ENCODE results near the gene RASL12.
"Not testable (repeated sequence)": the region's sequence is repeated elsewhere in the genome, so short reads cannot be mapped to it uniquely, and the experiment has no call there.

RASL12 gene

DNA sequence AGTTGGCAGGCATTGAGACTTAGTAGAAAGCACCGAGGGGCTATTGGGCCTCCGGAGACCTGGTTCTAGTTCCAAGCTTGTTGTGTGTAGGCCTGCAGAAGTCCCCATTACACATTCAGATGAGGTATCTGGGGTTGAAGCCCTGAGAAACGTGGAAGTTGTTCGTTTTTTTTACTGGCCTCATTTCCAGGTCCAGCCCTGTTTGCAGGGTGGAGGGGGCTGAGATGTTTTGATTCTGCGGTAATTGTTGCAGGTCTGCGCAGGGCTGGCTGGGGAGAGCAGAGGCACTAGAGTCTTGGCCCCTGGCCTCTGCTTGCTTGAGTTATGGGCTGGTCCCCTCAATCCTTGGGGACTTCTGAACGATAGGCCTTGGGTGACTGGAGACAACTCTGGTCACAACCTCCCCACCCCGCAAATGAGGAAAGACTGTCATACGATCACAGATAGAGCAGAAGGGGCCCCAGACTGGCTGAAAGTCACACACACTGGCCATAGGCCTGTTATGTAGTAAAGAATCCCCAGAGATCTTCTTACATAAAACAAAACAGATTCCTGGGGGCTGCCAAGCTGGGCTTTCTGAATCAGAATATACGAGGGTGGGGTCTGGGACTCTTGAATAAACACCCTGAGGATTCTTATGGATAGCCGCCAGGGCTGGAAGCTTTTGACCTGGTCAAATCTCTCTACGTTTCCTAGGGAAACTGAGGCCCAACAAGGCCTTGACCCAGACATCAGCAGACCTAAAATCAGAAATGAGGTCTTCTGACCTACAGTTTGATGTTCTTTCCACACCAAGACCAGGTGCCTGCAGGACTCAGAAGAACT lies 24.4 kb upstream of the RASL12 start:
- DNase-seq, result no peak

DNA sequence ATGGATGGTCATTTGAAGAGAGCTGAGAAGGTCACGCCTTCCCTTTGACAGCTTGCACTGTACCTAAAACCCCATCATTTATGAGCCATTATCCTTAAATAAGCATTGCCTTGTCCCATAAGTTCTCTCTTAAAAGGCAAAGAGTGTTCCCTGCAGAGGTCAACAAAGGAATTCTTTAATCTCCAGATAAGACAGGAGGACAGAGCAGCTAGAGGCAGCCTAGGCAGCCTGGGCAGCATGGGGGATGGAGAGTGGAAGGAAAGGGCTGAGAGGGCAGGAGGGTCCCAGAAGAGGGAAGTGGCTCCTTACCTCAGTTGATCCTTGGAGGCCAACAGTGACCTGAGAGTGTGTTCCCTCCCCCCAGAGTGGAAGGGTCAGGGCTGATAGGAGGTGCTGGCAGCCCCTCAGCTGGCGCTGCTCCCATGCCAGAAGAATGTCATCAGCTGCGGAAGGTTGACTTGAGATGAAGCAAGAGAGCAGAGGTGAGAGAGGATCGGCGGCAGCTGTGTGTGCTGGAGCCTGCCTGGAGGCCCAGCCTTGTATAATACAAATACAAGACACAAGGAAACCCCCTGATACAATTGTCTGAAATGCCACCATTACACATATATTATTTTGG lies 21.5 kb upstream of the RASL12 start:
- DNase-seq, result no peak

DNA sequence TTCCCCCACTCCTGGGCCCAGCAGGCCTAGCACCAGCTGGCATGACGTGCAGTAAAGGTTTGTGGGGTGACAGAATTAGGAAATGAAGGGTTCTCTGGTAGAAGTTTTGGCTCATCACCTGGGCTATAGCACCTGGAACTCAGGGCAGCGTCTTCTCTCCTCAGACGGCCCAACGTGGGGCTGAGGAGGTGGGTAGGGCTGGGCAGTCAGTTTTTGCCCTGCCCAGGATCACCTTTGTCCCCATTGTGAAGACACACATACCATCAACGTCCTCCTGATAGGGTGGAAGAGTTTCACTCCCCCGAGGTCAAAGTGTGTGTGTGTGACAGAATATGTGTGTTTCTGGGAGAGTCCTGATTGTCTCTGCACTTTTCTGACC lies 20.8 kb upstream of the RASL12 start:
- no peak for DNase-seq

DNA sequence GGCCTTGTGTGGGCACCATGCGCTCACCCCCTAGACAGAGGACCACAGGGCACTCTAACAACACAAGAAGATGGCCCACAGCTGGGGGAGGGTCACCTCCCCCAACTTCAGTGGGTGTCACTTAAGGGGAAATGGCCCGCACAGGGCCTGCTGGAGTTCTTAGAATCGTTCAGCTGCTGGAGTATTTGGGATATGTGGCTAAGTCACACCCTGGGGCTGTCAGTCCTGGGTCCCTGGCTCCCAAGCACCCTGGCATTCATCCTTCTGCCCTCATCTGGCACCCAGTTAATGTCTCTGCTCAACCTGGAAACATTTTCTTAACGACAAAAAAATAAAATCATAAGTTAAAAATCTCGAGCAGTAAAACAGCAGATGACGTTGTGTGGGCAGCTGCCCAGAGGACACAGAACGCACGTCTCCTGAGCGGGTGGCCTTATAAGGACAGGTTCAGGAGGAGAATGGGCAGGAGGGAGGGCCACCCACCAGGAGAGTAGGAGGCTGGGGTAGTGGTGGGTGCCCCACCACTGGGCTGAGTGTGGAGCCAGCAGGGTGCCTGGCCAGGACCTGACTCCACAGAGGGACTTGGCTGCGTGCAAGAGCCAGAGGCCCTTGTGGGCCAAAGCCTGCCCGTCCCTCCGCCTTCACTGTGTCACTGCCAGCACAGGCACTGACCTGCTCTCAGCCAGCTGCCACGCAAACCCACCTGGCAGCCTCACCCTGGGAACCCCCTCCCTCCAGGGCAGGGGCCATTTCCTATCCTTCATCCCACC lies 20.3 kb upstream of the RASL12 start:
- no peak for DNase-seq

DNA sequence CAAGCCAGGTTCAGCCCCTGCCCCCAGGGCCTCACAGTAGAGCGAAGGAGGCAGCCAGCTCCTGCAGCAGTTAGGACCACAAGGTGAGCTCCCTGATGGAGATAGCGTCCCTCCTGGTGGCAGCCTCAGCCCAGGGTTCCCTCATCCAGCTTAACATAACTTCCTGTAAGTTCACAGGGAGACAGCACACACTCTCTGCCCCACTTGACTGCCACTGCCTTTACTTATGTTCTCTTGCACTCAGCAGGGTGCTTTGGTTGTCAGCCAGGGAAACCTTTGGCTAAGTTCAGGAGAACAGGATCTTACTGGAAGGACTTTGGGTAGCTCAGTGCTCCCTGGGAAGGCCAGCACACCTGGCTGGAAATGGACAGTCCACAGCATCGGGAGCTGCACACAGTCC lies 19.6 kb upstream of the RASL12 start:
- DNase-seq, result no peak

DNA sequence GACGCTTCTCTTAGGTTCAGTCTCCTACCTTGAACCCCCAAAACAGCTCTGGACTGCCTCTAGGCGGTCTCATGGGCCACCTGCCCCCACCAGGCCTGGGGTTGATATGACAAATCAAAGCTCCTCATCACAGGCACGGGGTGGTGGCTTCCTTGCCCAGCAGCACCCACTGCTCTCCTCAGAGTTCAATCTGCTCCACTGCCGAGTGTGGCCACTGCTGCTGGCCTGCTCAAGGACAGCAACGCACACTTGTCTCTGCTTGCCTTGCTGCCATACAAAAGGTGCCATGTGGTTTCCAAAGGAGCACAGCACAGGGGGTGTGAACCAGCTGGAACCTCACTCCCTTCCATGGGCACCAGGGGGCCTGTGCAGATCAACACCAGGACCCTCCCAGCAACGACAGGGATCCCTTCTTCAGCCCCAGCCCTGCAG lies 18.9 kb upstream of the RASL12 start:
- DNase-seq, result peak; percentile 2

DNA sequence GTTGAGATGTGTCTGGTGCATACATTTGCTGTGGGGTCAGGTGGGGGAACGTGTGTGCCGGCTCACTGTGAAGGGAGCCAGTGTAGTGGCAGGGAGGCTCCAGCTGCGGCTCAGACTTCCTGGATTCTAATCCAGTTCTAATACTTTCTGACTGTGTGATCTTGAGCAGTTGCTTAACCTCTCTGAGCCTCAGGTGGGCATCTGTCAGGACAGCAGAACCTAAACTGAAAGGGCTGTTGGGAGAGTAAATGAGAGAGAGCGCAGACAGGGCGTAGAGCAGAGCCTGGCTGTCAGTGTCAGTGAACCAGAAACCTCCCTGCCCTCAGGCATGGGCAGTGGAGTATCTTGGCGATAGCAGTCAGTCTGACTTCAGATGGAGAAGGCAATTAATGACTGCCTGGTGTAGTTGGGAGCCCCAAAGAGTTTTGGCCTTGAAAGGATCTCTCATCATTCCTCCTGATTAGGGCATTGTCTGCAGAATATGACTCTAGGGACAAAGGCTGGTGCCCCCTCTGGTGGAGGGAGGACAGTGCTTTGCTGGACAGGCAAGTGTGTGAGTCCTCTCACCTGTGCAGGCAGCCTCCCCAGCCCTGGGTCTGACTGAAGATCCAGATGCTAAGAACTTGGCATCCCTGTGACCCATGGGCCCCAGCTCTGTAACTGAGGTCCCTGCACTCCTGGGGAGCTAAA lies 18.3 kb upstream of the RASL12 start:
- no peak for DNase-seq

DNA sequence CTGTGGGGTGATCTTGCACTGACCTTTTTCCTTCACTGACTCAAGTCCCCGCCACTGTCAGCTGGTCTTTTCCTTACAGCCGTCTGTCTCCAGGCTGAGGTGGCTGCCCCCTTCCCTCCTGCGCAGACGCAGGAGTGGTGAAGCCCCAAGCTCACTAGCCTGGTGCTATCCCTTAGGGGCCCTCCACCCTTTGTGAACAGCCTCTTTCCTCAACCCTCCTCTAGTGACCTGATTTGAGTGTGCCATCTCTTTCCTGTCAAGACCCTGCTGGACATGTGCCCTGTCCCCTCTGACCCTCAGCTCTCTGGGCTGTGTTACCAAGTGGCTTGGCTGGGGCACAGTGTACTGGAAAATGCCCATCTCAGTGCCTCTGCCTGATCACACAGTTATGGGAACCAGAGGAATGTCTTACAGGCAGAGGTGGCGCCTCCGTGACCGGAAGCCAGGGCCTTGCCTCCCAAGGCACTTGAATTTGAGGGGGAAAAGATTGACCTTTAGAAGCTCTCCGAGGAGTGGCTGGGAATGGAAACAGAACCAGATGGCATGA lies 17.5 kb upstream of the RASL12 start:
- DNase-seq, result no peak

DNA sequence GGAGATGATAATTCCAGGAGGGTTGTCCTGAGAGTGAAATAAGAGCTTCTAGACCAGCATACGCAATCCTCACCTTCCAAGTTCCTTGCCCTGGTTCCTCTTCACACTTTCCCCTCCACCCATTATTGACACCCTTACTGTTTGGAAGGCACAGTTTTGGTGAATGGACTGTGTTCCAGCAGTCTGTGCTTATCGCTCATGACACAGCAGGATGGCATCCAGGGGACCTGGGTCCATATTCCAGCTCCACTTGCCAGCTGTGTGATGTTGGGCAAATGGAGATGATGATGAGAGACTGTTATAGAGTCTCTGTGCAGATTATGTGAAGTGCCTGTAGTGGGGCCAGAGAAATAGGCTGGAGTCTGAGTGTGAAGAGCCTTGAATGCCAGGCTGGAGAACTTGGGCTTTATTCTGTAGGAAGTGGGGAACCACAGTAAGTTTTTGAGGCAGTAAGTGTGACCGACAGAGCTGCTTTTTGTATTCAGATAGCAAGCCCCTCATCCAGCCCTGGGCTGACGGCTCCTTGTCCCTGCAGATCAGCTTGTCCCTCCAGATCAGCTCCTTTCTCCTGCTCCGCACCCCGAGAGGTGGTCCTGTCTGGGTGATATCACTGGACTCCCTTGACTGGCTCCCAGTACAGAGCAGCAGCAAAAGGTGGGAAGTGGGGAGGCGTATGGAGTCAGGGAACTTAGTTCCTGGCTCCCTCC lies 16.9 kb upstream of the RASL12 start:
- DNase-seq, result no peak

DNA sequence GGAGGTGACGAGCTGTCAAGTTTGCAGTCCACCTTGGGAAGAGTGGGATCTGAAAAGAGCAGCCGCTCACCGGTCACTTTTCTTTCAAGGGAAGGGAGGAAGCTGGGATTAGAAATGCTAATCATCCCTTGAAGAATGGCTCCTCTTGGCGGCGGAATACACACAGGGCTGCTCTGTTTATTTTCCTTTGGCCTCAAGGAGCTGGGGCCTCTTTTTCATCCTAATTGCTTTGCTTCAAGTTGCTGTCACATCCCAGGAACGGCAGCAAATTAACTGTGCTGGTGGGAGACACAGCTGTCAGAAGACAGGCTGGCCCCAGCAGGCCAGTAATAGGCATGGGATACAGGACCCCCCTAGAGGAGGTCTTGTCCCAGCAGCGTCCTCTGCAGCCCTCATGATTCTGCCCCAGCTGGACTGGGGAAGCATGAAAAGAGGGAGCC lies 15.5 kb upstream of the RASL12 start:
- no peak for DNase-seq

DNA sequence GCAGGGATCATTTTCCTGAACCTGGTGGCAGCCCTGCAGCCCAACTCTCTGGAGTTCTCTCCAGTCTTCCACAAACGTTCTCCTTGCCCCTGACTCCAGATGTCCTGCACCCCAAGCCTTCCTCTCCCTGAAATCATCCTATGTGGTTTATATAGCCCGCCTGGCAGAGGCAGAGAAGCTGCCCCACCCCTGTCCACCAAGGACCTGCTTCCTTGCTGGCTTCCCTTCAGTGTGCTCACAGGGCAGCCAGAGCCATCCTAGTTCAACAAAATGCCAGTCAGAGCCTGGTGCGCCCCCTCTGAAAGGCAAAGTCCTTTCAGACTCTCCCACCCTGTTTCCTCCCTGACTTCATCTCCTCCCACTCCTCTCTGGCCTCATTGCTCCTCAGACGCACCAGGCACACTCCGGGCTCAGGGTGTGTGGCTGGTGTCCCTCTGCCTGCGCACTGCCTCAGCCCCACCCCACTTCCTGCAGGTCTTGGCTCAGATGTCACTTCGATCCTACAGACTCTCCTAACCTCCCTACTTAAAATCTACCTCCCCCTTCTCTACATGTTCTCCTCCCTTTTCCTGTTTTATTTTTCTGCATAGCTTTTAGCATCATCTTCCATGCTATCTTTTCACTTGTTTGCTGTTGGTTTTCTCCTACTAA lies 14.6 kb upstream of the RASL12 start:
- no peak for DNase-seq

DNA sequence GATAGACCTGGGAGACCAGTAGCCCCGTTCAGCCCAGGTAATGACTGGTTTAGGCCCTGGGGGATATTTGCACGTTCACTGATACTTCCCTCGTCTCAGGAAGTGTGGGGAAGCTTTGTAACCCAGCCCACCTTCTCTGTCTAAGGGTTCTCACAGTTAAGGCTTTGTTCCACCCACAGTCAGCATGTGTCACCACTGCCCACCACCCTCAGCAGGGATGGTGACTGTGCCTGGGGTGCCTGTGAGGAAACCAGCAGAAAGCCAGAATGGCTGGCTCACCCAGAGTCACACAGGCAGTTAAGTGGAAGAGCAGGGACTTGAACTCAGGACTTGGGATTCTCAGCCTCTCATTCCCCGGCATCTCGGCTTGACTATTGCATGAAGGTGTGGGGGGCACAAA lies 14.0 kb upstream of the RASL12 start:
- DNase-seq, result no peak

DNA sequence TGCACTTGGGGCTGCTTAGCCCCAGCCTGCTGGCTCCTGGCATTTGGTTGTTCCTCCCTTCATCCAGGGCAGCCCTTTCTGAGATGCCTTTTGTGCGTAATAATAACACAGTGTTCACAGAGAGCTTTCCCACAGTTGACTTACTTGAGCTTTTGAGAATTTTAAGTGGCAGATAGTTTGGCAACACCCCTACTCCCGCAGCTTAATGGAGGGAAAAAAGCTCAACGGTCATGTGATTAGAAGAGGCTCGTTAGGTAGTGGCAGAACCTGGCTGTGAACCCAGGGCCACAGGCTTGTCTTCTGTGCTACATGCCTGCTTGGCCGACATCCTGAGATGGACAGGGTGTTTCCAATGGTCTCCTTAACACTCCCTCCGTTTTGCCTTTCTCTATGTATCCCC lies 13.5 kb upstream of the RASL12 start:
- DNase-seq, result no peak

DNA sequence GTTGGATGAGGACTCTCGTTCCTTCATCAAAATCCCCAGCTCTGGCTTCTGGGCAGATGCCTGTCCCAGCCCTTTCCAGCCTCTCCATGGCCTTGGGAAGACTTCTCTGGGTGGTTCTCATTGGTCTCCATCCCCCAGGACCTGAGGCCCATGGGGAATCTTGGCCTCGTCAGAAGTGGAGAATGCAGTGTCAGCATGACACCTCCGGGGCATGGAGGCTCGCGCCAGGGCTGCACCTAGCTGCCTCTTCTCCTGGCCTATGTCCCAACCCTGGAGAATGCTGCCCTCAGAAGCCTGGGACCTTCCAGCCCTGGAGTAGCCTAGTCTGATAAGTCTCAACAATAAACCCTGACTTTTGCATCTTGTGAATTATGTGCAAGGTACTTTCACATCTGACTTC lies 11.8 kb upstream of the RASL12 start:
- DNase-seq, result no peak

DNA sequence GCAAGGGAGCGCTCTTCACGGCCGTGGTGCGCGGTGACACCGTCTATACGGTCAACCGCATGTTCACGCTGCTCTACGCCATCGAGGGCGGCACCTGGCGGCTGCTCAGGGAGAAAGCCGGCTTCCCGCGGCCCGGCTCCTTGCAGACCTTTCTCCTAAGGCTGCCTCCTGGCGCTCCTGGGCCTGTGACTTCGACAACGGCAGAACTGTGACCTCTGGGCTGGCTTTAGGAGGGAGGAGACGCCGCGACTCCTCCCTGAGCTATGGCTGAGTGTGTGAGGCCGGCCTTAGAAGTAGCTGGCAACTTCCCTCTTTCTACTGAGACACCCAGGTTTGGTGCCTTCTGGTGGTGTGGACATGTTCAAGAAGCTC lies 10.2 kb upstream of the RASL12 start:
- no peak for DNase-seq

DNA sequence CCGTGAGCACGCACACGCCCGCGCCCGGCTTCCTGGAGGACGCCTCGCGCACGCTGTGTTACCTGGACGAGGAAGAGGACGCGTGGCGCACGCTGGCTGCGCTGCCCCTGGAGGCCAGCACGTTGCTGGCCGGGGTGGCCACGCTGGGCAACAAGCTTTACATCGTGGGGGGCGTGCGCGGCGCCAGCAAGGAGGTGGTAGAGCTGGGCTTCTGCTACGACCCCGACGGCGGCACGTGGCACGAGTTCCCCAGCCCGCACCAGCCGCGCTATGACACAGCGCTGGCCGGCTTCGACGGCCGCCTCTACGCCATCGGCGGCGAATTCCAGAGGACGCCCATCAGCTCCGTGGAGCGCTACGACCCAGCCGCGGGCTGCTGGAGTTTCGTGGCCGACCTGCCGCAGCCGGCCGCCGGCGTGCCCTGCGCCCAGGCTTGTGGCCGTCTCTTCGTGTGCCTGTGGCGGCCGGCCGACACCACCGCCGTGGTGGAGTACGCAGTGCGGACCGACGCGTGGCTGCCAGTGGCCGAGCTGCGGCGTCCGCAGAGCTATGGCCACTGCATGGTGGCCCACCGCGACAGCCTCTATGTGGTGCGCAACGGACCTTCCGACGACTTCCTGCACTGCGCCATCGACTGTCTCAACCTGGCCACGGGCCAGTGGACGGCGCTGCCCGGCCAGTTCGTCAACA lies 9.6 kb upstream of the RASL12 start:
- no peak for DNase-seq

DNA sequence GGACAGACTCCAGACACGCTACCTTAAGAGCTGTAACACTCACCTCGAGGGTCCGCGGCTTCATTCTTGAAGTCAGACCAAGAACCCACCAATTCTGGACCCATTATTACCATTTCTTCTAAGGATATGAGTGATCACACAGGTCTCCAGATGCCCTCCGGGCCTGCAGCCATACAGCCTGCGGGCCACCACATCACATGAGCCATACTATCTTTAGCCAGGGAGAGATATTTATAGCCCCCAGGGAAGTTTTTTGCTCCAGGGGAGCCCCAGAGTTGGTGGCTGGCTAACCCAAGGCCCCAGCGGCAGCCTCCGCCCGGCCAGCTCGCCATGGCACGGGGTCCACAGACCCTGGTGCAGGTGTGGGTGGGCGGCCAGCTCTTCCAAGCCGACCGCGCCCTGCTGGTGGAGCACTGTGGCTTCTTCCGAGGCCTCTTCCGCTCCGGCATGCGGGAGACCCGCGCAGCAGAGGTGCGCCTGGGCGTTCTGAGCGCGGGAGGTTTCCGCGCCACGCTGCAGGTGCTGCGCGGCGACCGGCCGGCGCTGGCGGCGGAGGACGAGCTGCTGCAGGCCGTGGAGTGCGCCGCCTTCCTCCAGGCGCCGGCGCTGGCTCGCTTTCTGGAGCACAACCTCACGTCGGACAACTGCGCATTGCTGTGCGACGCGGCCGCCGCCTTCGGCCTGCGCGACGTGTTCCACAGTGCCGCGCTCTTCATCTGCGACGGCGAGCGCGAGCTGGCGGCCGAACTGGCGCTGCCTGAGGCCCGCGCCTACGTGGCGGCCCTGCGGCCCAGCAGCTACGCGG lies 8.9 kb upstream of the RASL12 start, which contains the start of gene KBTBD13:
Gene KBTBD13 (plus strand): TSS at position 261 of the 805 bp plus-strand sequence. CDS start 70 bp downstream, at position 331.
- no peak for DNase-seq

DNA sequence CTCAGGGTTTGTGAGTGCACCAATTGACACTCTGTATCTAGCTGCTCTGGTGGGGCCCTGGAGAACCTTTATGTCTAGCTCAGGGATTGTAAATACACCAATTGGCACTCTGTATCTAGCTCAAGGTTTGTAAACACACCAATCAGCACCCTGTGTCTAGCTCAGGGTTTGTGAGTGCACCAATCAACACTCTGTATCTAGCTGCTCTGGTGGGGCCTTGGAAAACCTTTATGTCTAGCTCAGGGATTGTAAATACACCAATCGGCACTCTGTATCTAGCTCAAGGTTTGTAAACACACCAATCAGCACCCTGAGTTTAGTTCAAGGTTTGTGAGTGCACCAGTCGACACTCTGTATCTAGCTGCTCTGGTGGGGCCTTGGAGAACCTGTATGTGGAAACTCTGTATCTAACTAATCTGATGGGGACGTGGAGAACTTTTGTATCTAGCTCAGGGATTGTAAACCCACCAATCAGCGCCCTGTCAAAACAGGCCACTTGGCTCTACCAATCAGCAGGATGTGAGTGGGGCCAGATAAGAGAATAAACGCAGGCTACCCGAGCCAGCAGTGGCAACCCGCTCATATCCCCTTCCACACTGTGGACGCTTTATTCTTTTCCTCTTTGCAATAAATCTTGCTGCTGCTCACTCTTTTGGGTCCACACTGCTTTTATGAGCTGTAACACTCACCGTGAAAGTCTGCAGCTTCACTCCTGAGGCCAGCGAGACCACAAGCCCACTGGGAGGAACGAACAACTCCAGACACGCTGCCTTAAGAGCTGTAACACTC lies 8.0 kb upstream of the RASL12 start:
- DNase-seq, result not testable (repeated sequence)

DNA sequence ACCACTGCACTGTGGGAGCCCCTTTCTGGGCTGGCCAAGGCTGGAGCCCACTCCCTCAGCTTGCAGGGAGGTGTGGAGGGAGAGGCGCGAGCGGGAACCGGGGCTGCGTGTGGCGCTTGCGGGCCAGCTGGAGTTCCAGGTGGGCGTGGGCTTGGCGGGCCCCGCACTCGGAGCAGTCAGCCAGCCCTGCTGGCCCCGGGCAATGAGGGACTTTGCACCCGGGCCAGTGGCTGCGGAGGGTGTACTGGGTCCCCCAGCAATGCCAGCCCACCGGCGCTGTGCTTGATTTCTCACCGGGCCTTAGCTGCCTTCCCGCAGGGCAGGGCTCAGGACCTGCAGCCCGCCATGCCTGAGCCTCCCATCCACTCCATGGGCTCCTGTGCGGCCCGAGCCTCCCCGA lies 7.2 kb upstream of the RASL12 start:
- not testable (repeated sequence) for DNase-seq

All from NCI-H1694 treated with DMSO at 0.1 percent for 48 hours (cell line).